GM23248 (cell line): Measurements from ENCODE around the gene INPP5A. TPM values are rescaled to one million over a fixed set of nuclear protein-coding genes. Genes with fewer than 3 reads are reported as not detected.

Experiments used
- DNase-seq: peaks from one replicate; pipeline ENCODE4 v3.0.0-alpha.2; 2015
- H2AFZ ChIP-seq: fragments of 200-600 bp; sonication (generic); 2 replicates; pipeline ENCODE4 v1.6.1; 2016; ENCODE audit warnings: antibody characterized with exemption
- H3F3A ChIP-seq: fragments of 200-600 bp; sonication (generic); 2 replicates; pipeline ENCODE4 v1.6.1; 2016; ENCODE audit warnings: mild to moderate bottlenecking, antibody characterized with exemption, mixed run types; ENCODE audit not compliant: insufficient read depth
- H3K27ac ChIP-seq: fragments of 200-600 bp; sonication (generic); 2 replicates; pipeline ENCODE4 v1.5.1; 2016; ENCODE audit warnings: mild to moderate bottlenecking
- H3K27me3 ChIP-seq: fragments of 200-600 bp; sonication (generic); replicated peaks from 2 replicates; pipeline ENCODE4 v1.6.1; 2016; ENCODE audit warnings: mild to moderate bottlenecking; ENCODE audit not compliant: insufficient read depth
- H3K36me3 ChIP-seq: fragments of 200-600 bp; sonication (generic); 2 replicates; pipeline ENCODE4 v1.6.1; 2016; ENCODE audit warnings: low read depth, mild to moderate bottlenecking
- H3K4me1 ChIP-seq: fragments of 200-600 bp; sonication (generic); 2 replicates; pipeline ENCODE4 v1.6.1; 2016; ENCODE audit warnings: mild to moderate bottlenecking; ENCODE audit not compliant: insufficient read depth
- H3K4me2 ChIP-seq: fragments of 200-600 bp; sonication (generic); one replicate; pipeline ENCODE4 v1.6.1; 2016; ENCODE audit warnings: mild to moderate bottlenecking; ENCODE audit not compliant: unreplicated experiment
- H3K4me3 ChIP-seq: fragments of 200-600 bp; sonication (generic); 2 replicates; pipeline ENCODE4 v1.5.1; 2016; ENCODE audit warnings: mild to moderate bottlenecking
- H3K79me2 ChIP-seq: fragments of 200-600 bp; sonication (generic); 2 replicates; pipeline ENCODE4 v1.6.1; 2016; ENCODE audit warnings: mild to moderate bottlenecking; ENCODE audit not compliant: insufficient read depth
- H3K9ac ChIP-seq: fragments of 200-600 bp; sonication (generic); 2 replicates; pipeline ENCODE4 v1.6.1; 2016; ENCODE audit warnings: mild to moderate bottlenecking
- H3K9me2 ChIP-seq: fragments of 200-600 bp; sonication (generic); 2 replicates; pipeline ENCODE4 v1.6.1; 2016; ENCODE audit warnings: mixed run types, mild to moderate bottlenecking, moderate library complexity; ENCODE audit not compliant: insufficient read depth
- H3K9me3 ChIP-seq: fragments of 200-600 bp; sonication (generic); one replicate; pipeline ENCODE4 v1.6.1; 2017; ENCODE audit warnings: low read depth
- H4K20me1 ChIP-seq: fragments of 200-600 bp; sonication (generic); 2 replicates; pipeline ENCODE4 v1.6.0; 2016; ENCODE audit not compliant: insufficient read depth
- EZH2 ChIP-seq: fragments of 200-600 bp; sonication (generic); IDR thresholded peaks from 2 replicates; pipeline ENCODE4 v1.6.1; 2018; ENCODE audit warnings: antibody characterized with exemption, mild to moderate bottlenecking; ENCODE audit not compliant: insufficient read depth, poor library complexity, severe bottlenecking
- EZH2phosphoT487 ChIP-seq: fragments of 200-600 bp; sonication (generic); IDR thresholded peaks from 2 replicates; pipeline ENCODE4 v1.6.1; 2018; ENCODE audit warnings: antibody characterized with exemption, moderate library complexity, mild to moderate bottlenecking, low read depth; ENCODE audit not compliant: insufficient read depth
- WGBS, 2 experiments: methylation state at CpG; one replicate each; pipeline ENCODE4 v1.1.6; 2015 to 2017; ENCODE audit warnings: low lambda C conversion rate in 2 of 2, low coverage in 1 of 2; ENCODE audit errors: missing lambda C conversion rate in 2 of 2; 5-methylcytosine and 5-hydroxymethylcytosine counted together
- in situ Hi-C: fragments of 300-500 bp; cut with MboI; formaldehyde crosslinking; loops from 2 replicates; pipeline ENCODE4 v1.15.0; 2020
- polyA plus RNA-seq: library from polyadenylated mRNA; unstranded; fragments of >200 nt; fragmentation: Nextera tagmentation; extraction: Ambion mirVana; gene quantifications from 2 replicates; pipeline ENCODE4 v1.2.1, GENCODE V29; 2016
- total RNA-seq: library from RNA; depleted of rRNA; stranded (reverse); fragments of >200 nt; shearing (Covaris generic); gene quantifications from 2 replicates; pipeline ENCODE4 v1.2.3, GENCODE V29; 2014

INPP5A gene
- total and polyA plus RNA-seq, 2 experiments from 2014 or later = 2.3 to 35.2 TPM

- Histone ChIP-seq H3K79me2 (peaks cover 9% of the 10 kb centered on the region; the same call in 1 of the 2 replicates), H3K36me3 (no peaks in the 10 kb centered on the region), H3K9me2 (no peaks in the 10 kb centered on the region), H3F3A (no peaks in the 10 kb centered on the region; the same call in 1 of the 2 replicates), H3K4me3 (no peak overlapping the region), H3K27ac (no peak overlapping the region), H2AFZ (no peak overlapping the region), H3K9me3 (no peaks in the 10 kb centered on the region), H3K4me2 (no peak overlapping the region), H3K27me3 (no peaks in the 10 kb centered on the region), H4K20me1 (no peaks in the 10 kb centered on the region), H3K9ac (no peak overlapping the region), H3K4me1 (peaks cover 10% of the 10 kb centered on the region)
- in situ Hi-C loops = no loop called here
- WGBS, 2 experiments = 84 to 86% methylated on average over 24 of the region's 24 CpGs
- DNase-seq = no peak
- no peak for TF ChIP-seq EZH2
- TF ChIP-seq EZH2phosphoT487 = no peak
Observed at GRCh38 chr10:132626019-132626760, 88.6 kb downstream of the INPP5A start.

GRCh38 chr10:132626761-132627665, 89.4 kb downstream of the INPP5A start:
- DNase-seq = no peak
- H3K9me3 ChIP-seq = no peaks in the 10 kb centered on the region
- no peaks in the 10 kb centered on the region for H3K9me2 ChIP-seq

GRCh38 chr10:132627666-132628531, 90.3 kb downstream of the INPP5A start:
- TF ChIP-seq EZH2 = no peak
- no peak for TF ChIP-seq EZH2phosphoT487
- WGBS, 2 experiments = 35 to 41% methylated on average over 30 to 32 of the region's 32 CpGs
- H3K4me3 ChIP-seq = no peak overlapping the region

More at GRCh38 chr10:132626761-132627665, 89.4 kb downstream of the INPP5A start:
- no peak overlapping the region for H3K4me3 ChIP-seq
- H3K36me3 ChIP-seq = no peaks in the 10 kb centered on the region
- H4K20me1 ChIP-seq = no peaks in the 10 kb centered on the region
- no peak for TF ChIP-seq EZH2phosphoT487
- no peak for TF ChIP-seq EZH2
- H3K27ac ChIP-seq = no peak overlapping the region
- no peaks in the 10 kb centered on the region; the same call in 1 of the 2 replicates for H3F3A ChIP-seq
- 86 to 88% methylated on average over 36 of the region's 36 CpGs for WGBS, 2 experiments
- in situ Hi-C loops = no loop called here
- H3K9ac ChIP-seq = no peak overlapping the region
- H3K27me3 ChIP-seq = no peaks in the 10 kb centered on the region
- H3K4me2 ChIP-seq = no peak overlapping the region
- H2AFZ ChIP-seq = no peak overlapping the region
- peaks cover 16% of the 10 kb centered on the region; the same call in 1 of the 2 replicates for H3K79me2 ChIP-seq
- H3K4me1 ChIP-seq = peaks cover 18% of the 10 kb centered on the region

More at GRCh38 chr10:132627666-132628531, 90.3 kb downstream of the INPP5A start:
- peak overlapping the region; percentile 70 for H2AFZ ChIP-seq
- H3K9me2 ChIP-seq = no peaks in the 10 kb centered on the region
- no peaks in the 10 kb centered on the region for H4K20me1 ChIP-seq
- peaks cover 22% of the 10 kb centered on the region for H3K4me1 ChIP-seq
- peak overlapping the region; percentile 55 for H3K27ac ChIP-seq
- no peak overlapping the region for H3K4me2 ChIP-seq
- H3K27me3 ChIP-seq = no peaks in the 10 kb centered on the region
- no peaks in the 10 kb centered on the region for H3K9me3 ChIP-seq
- in situ Hi-C loops = no loop called here
- DNase-seq = peak; percentile 71
- H3K9ac ChIP-seq = peak overlapping the region; percentile 73
- no peaks in the 10 kb centered on the region for H3K36me3 ChIP-seq
- H3F3A ChIP-seq = no peaks in the 10 kb centered on the region; the same call in 1 of the 2 replicates
- peaks cover 19% of the 10 kb centered on the region; the same call in 1 of the 2 replicates for H3K79me2 ChIP-seq
